ENCODE measurements around the gene DYNLL2. TPM values are rescaled to one million over a fixed set of nuclear protein-coding genes. Genes with fewer than 3 reads are reported as not detected.
A peak's percentile ranks its signal among the peaks of the same experiment; 100 is the strongest.

DYNLL2 gene
- total RNA-seq, 1 experiment from 2014 or later = 38.7 TPM

DNA sequence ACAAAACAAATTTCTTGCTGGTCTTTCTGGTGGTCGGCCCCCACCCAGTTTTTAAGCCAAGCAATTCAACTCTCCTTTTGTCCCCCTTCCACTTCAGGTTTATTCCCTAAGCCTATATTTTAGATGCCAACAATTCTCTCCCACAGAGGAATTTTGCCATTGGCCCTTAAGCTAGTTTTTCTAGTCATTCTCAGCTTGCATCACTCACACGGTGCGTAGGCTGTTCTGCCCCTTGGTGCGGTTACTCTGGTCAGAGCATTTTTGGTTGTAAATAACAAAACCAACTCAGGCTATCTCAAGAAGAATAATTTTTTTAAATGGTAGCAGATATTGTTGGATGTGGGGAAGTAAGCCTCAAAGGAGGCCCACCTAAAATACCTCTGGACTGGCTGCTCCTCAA lies 33.7 kb upstream of the DYNLL2 start:
- H3K79me1 ChIP-seq (ENCODE audit: insufficient read depth, low read depth, low read length, poor library complexity, severe bottlenecking) = no peaks in the 10 kb centered on the region
- peak; percentile 8 for DNase-seq
- H3K27me3 ChIP-seq (ENCODE audit: insufficient read depth, low read length) = no peaks in the 10 kb centered on the region; the same call in 1 of the 2 replicates
- H3K9ac ChIP-seq (ENCODE audit: extremely low read depth, insufficient read length, low read length) = no peak overlapping the region
- no peak overlapping the region for H3K27ac ChIP-seq (ENCODE audit: insufficient read length, low read depth, low read length)
- no CpG with 5 or more reads among the region's 4 CpGs for WGBS (ENCODE audit: extremely low coverage, insufficient read length, low lambda C conversion rate)
- H2BK15ac ChIP-seq (ENCODE audit: low read depth, low read length) = no peak overlapping the region
- peaks cover 11% of the 10 kb centered on the region for H3K27me3 Mint-ChIP-seq (ENCODE audit: low read depth)
- H2BK20ac ChIP-seq (ENCODE audit: low read depth, low read length, poor library complexity, severe bottlenecking) = no peak overlapping the region
- no peaks in the 10 kb centered on the region for H3K9me3 Mint-ChIP-seq
- no peak overlapping the region for H2AK5ac ChIP-seq (ENCODE audit: insufficient read length, low read length)
- H2AFZ ChIP-seq (ENCODE audit: low read length) = no peak overlapping the region
- no peak overlapping the region for H3K18ac ChIP-seq (ENCODE audit: insufficient read length, low read depth, low read length)
- H3K4ac ChIP-seq (ENCODE audit: low read depth, low read length) = no peak overlapping the region
- no peak overlapping the region for H4K5ac ChIP-seq (ENCODE audit: insufficient read length, low read depth, low read length)
- H3K27ac Mint-ChIP-seq = no peak overlapping the region
- H2BK120ac ChIP-seq (ENCODE audit: low read depth, low read length, poor library complexity, severe bottlenecking) = no peak overlapping the region
- H4K20me1 ChIP-seq (ENCODE audit: control insufficient read depth, insufficient read depth, insufficient read length) = no peaks in the 10 kb centered on the region
- H3T11ph ChIP-seq (ENCODE audit: low read length) = no peak overlapping the region
- H3K4me2 ChIP-seq (ENCODE audit: insufficient read depth, insufficient read length, low read length) = no peak overlapping the region
- H3K4me3 Mint-ChIP-seq = no peak overlapping the region
- H3K79me2 ChIP-seq (ENCODE audit: insufficient read depth, low read length) = no peaks in the 10 kb centered on the region
- TF ChIP-seq CTCF (conservative IDR thresholded peaks at IDR 0.05) = no peak
- H3K23ac ChIP-seq (ENCODE audit: insufficient read length, low read depth, low read length) = no peak overlapping the region
- no peak overlapping the region for H2BK5ac ChIP-seq (ENCODE audit: insufficient read length, low read length)
- no peak overlapping the region for H3K14ac ChIP-seq (ENCODE audit: insufficient read depth, low read length)
- no peak overlapping the region for H3K56ac ChIP-seq (ENCODE audit: insufficient read length, low read depth, low read length)
- H3K36me3 Mint-ChIP-seq (ENCODE audit: insufficient read depth in 1 of 3, low read depth in 3 of 3) = no peaks in the 10 kb centered on the region
- H3K4me1 Mint-ChIP-seq = peaks cover 9% of the 10 kb centered on the region in 2 experiments
- H4K8ac ChIP-seq (replicated peaks; ENCODE audit: insufficient read length, low read depth, low read length) = no peak overlapping the region
- peaks cover 3% of the 10 kb centered on the region for H3K23me2 ChIP-seq (ENCODE audit: insufficient read length, low read depth, low read length, poor library complexity, severe bottlenecking)
- no peaks in the 10 kb centered on the region for H3K9me3 ChIP-seq (ENCODE audit: control insufficient read depth, low read depth, low read length)
- H2BK12ac ChIP-seq (ENCODE audit: insufficient read length, low read depth, low read length) = no peak overlapping the region
- H3K4me1 ChIP-seq (ENCODE audit: insufficient read depth, low read length) = 0 out of 2 replicates have a peak, but pooled peaks cover 4% of the 10 kb centered on the region
- H4K91ac ChIP-seq (ENCODE audit: insufficient read length, low read depth, low read length) = no peak overlapping the region

Data from H9 (cell line).